Coronary artery (tissue), 2 donors: Measurements from ENCODE around the gene FBXO34.

Experiments
- DNase-seq: peaks from one replicate; pipeline ENCODE4 v3.0.0-alpha.2; 2017; ENCODE audit warnings: low spot score
- H3K27ac ChIP-seq, 2 donors: fragments of 200-600 bp; sonication (generic); one replicate each; pipeline ENCODE4 v1.5.1; 2016 to 2019
- H3K4me3 ChIP-seq: fragments of 200-600 bp; sonication (generic); 2 replicates; pipeline ENCODE4 v1.5.1; 2016; ENCODE audit warnings: mild to moderate bottlenecking, moderate library complexity
- TF ChIP-seq, protein P1 (sequence below): fragments of 200-600 bp; sonication (generic); IDR thresholded peaks from one replicate; pipeline ENCODE4 v1.5.1; 2019; ENCODE audit warnings: antibody characterized with exemption

FBXO34 gene

DNA sequence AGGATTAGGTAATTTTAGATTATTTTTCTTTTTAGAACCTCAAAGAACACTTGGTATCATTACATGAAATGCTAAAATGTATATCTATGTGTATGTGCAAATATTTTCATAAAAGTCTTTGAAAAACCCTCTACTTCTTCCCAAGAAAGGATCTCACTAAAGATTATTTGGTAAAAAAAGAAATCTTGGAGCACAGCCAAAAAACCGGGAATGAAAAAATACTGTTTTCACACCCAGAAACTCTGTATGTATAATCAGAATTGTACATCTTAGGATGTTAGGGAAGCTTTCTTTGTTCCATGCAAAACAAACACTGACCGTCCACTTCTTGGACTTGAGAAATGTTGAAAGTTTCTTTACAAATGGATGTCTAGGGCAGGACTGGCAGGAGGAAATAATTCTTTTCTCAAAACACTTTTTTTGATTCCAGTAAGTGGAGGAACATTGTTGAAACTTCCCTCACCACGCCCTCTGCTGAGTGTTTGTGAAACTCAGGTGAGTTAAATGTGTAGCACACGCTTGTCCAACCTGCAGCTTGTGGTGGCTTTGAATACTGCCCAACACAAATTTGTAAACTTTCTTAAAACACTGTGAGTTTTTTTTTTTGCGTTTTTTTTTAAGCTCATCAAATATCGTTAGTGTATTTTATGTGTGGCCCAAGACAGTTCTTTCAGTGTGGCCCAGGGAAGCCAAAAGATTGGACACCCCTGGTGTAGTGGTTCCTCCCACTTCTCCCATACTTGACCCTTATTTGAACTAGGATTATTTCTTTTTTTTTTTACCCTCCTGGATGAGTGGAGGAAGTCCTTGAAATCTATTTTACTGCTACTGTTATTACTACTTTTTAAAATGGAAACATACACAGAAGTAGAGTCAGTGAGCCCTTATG is 26.6 kb downstream of the FBXO34 start:
- Histone ChIP-seq H3K4me3 (no peak overlapping the region), H3K27ac (no peak overlapping the region)
- no peak for DNase-seq
- TF ChIP-seq, protein P1, sequence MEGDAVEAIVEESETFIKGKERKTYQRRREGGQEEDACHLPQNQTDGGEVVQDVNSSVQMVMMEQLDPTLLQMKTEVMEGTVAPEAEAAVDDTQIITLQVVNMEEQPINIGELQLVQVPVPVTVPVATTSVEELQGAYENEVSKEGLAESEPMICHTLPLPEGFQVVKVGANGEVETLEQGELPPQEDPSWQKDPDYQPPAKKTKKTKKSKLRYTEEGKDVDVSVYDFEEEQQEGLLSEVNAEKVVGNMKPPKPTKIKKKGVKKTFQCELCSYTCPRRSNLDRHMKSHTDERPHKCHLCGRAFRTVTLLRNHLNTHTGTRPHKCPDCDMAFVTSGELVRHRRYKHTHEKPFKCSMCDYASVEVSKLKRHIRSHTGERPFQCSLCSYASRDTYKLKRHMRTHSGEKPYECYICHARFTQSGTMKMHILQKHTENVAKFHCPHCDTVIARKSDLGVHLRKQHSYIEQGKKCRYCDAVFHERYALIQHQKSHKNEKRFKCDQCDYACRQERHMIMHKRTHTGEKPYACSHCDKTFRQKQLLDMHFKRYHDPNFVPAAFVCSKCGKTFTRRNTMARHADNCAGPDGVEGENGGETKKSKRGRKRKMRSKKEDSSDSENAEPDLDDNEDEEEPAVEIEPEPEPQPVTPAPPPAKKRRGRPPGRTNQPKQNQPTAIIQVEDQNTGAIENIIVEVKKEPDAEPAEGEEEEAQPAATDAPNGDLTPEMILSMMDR, result no peak

DNA sequence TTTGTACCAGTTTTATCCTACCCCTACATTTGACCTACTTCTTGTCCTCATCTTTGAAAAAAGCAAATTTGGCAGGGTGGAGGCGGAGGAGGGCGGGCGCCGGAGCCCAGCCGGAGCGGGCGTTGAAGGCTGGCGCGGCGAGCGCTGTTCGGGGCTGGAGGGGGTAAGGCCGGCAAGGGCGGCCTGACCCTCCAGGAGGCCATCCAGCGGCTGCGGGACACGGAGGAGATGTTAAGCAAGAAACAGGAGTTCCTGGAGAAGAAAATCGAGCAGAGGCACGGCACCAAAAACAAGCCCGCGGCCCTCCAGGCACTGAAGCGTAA is 27.2 kb downstream of the FBXO34 start:
- Histone ChIP-seq H3K27ac (no peak overlapping the region), H3K4me3 (no peak overlapping the region)
- TF ChIP-seq, protein P1, result no peak
- no peak for DNase-seq

DNA sequence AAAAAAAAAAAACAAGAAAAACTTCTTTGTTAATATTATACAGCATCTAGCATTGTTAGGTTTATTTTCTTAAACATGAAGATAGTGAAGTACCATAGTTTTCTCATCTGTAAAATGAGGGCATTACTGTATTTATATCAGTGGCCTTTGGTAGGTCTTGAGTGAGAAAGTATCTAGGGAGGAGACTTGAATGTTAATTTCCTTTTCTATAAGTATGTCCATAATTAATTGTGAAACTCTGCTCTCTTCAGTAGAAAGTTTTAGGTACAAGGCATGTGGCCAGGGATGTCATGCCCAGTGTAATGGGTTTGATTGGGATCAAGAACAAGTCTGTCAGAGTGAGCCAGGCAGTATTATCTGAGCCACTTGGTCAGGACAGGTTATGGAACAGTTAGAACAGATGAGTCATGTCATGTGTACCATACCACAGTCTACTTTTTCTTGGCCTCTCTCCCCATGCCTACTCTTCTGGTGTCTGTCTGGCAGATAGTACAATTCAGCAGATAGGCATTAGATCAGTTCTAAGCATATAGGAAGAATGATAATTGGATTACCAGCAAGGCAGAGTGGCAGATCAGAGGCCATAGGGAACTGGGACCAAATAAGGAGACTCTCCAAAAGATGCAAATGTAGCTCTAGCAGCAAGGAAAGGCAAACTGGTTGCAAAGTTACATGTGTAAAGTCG is 30.4 kb downstream of the FBXO34 start:
- no peak for DNase-seq
- TF ChIP-seq, protein P1, result no peak
- H3K4me3 ChIP-seq, result no peak overlapping the region
- H3K27ac ChIP-seq, result no peak overlapping the region

DNA sequence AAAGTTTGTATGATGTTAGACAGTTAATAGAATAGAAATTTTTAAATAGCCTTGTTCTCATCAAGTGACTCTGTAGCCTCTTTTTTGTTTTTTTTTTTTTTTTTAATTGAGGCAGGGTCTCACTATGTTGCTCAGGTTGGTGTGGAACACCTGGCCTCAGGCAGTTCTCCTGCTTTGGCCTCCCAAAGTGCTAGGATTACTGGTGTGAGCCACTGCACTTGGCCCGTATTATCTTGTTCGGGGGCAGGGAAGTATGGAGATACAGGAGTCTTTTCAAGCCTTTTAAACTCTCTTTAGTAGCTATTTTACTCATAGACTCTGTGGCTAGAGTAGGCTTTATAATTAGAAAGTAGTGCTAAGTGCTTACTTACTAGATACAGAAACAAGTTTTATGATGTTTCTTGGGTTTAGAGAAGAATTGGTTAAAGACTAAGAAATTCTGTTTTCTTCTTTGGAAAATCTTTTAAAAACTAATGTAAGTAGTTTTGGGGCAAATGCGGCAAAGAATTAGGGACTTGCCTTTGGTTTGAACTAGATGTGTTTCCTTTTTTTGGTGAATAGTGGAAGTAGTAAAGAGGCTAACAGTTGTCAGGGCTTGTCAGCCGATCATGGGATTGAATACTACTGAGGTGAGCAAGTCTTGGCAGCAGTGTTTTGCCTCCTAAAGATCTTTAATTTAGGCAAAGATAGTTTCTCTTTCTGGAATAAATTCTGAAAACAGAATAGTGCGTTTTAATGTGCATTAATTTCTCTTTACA is 31.3 kb downstream of the FBXO34 start:
- no peak for DNase-seq
- no peak overlapping the region for H3K27ac ChIP-seq
- H3K4me3 ChIP-seq, result no peak overlapping the region
- TF ChIP-seq, protein P1, result no peak

DNA sequence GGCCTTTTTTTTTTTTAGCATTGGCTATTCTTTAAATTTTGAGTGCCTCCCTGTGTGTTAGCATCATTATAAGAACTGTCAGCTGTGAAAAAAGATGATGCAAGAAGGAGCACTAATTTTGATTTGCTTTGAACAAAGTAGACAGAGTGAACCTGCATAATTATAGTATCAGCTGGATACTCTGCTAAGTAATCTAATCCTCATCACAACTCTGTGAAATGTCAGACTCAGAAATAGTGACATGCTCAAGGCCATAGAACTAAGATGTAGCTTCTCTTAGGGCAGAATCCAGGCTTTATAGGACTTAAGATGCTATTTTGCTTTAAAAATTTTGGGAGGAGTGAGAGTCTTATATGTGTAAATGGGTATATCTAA is 31.9 kb downstream of the FBXO34 start:
- Histone ChIP-seq H3K4me3 (no peak overlapping the region), H3K27ac (no peak overlapping the region)
- TF ChIP-seq, protein P1, result no peak
- no peak for DNase-seq

DNA sequence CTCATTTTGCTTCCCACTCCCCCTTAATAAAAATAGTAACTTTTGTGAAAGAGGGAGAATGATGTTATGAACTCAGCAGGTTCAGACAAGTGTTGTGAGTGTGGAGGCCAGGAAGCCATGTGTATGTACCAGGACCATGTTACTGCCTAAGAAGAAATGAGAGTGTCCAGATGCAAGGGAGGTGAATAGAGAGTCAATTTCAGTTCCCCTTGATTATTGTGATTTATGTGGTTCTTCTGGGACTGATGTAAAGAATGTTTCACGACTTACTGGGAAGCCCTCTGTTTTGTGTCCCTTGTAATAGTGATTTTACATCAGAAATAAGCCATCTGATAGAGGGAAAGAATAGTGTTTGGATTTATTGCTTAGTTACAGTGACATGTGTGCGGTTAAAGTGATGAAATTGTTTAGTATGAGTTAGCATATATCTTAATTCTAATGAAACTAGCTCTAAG is 32.5 kb downstream of the FBXO34 start:
- H3K27ac ChIP-seq, result no peak overlapping the region
- no peak overlapping the region for H3K4me3 ChIP-seq
- no peak for DNase-seq
- TF ChIP-seq, protein P1, result no peak
